ENCODE measurements around the gene RFC3. TPM values are rescaled to one million over a fixed set of nuclear protein-coding genes. Genes with fewer than 3 reads are reported as not detected.

RFC3 gene
- total and polyA plus RNA-seq, 12 donors, result 4.4 to 33.8 (median 16.6) TPM

DNA sequence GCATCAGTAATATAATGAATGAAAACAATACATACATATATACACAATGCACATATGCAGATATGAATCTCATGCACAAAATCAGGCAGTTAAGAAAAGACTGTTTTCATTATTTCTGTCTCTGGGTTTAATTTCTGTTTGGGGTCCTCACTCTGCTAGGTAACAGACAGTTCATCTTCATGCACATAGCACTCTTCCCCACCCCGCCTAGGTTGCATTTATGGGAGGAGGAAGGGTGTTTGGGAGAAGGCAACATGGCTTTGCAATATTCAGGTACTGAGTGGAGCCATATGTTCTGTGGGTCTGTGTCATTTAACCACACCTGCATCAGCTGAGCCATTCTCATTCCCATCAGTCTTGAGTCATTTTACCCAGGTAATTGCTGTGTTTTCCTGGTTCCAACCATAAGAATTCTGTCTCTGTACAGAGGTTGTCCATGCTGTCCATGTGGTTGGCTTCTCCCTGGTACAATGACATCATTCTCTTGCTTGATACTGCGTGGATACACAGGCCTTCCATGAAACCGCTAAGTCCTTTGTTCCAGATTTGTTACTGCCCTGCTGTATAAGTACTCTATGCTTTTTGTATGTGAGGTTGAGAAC, 45.3 kb downstream of the RFC3 start:
- no peak overlapping the region for H3K27ac ChIP-seq
- no peak for DNase-seq
- H3K4me3 ChIP-seq, result no peak overlapping the region
- H3K9me3 ChIP-seq (replicated peaks in 1 of 3), result no peaks in the 10 kb centered on the region
- WGBS, 4 donors, result 62 to 67% (median 64%) methylated on average over 3 of the region's 3 CpGs
- H3K27me3 ChIP-seq, result no peaks in the 10 kb centered on the region
- H3K4me1 ChIP-seq (replicated peaks in 1 of 2), result no peaks in the 10 kb centered on the region
- TF ChIP-seq, protein P1, sequence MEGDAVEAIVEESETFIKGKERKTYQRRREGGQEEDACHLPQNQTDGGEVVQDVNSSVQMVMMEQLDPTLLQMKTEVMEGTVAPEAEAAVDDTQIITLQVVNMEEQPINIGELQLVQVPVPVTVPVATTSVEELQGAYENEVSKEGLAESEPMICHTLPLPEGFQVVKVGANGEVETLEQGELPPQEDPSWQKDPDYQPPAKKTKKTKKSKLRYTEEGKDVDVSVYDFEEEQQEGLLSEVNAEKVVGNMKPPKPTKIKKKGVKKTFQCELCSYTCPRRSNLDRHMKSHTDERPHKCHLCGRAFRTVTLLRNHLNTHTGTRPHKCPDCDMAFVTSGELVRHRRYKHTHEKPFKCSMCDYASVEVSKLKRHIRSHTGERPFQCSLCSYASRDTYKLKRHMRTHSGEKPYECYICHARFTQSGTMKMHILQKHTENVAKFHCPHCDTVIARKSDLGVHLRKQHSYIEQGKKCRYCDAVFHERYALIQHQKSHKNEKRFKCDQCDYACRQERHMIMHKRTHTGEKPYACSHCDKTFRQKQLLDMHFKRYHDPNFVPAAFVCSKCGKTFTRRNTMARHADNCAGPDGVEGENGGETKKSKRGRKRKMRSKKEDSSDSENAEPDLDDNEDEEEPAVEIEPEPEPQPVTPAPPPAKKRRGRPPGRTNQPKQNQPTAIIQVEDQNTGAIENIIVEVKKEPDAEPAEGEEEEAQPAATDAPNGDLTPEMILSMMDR (IDR thresholded peaks at IDR 0.05), result no peak
- TF ChIP-seq POLR2A (IDR thresholded peaks at IDR 0.05), result no peak
- H3K36me3 ChIP-seq (replicated peaks in 1 of 2), result no peaks in the 10 kb centered on the region
- intact Hi-C loops (cut with DNase I), result no loop called here

DNA sequence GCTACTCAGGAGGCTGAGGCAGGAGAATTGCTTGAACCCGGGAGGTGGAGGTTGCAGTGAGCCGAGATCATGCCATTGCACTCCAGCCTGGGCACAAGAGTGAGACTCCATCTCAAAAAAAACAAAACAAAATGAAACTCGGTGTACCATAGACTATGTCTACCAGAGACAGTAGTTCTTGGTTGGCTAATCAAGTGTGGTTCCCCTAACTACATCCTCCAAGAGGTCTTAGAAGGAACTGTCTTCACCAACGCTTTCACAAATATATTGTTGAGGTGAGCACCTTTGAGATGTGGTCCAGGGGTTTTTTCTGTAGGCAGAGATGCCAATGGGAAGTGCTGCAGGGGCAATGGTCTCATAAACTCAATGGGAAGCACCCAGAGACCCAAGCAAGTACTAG, 48.0 kb downstream of the RFC3 start:
- peaks cover 7 to 23% of the 10 kb centered on the region in 2 donors for H3K4me1 ChIP-seq (replicated peaks in 1 of 2)
- no peaks in the 10 kb centered on the region for H3K36me3 ChIP-seq (replicated peaks in 1 of 2)
- no peaks in the 10 kb centered on the region for H3K9me3 ChIP-seq (replicated peaks in 1 of 3)
- WGBS, 4 donors, result 95 to 98% (median 97%) methylated on average over 4 of the region's 4 CpGs
- DNase-seq, result no peak
- no peak overlapping the region for H3K4me3 ChIP-seq
- no peak for TF ChIP-seq POLR2A (IDR thresholded peaks at IDR 0.05)
- TF ChIP-seq, protein P1 (IDR thresholded peaks at IDR 0.05), result no peak
- intact Hi-C loops (cut with DNase I), result no loop called here
- H3K27ac ChIP-seq, result no peak overlapping the region
- no peaks in the 10 kb centered on the region for H3K27me3 ChIP-seq

DNA sequence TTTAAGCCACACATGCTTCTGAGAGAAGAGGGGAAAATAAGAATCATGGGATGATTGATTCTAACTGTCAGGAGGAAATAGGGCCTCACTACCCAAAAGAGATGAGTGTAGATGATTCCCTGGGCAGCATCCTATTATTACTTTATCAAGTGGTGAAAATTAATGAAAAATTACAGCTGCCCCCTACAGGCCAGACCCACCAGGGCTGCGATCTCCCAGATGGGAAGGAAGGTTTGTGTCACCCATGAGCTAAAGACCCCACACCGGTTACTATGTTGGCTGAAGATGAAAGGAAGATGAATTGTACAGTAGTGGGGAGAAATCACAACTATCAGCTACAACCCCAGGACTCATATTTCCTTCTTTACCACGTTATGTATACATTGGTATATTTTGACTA, 49.5 kb downstream of the RFC3 start:
- no peak for DNase-seq
- no peak overlapping the region for H3K4me3 ChIP-seq
- no peak for TF ChIP-seq POLR2A (IDR thresholded peaks at IDR 0.05)
- TF ChIP-seq, protein P1 (IDR thresholded peaks at IDR 0.05), result no peak

DNA sequence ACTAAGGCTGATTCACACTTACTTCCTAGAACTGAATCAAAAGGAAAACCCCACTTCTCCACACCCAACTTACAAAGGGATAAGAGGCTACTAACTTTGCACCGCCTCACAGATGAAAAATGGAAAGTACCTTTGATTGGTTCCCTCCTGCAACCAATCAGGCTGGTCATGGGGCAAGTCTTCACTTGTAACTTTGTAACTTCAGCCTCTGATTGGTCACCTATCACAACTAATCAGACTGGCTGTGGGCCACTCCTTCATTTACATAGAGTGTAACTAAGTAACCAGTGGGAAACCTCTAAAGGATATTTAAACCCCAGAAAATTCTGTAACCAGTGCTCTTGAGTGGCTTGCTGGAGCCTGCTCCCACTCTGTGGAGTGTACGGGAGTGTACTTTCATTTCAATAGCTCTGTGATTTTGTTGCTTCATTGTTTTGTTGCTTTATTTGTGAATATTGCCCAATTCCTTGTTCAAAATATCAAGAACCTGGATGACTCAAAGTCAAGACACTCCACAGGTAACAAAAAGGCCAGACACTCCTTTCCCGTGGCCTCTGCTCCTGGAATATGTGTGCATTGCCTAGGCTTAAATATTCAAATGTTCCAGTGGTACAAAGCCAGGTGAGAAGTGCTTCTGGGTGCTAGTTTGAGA, 50.5 kb downstream of the RFC3 start:
- Histone ChIP-seq H3K4me3 (no peak overlapping the region), H3K27me3 (no peaks in the 10 kb centered on the region), H3K9me3 (replicated peaks in 1 of 3) (no peaks in the 10 kb centered on the region), H3K27ac (peak overlapping the region in 3 of 5 donors; percentile 26 to 68 (median 60)), H3K36me3 (replicated peaks in 1 of 2) (no peaks in the 10 kb centered on the region), H3K4me1 (replicated peaks in 1 of 2) (peaks cover 13 to 37% of the 10 kb centered on the region in 2 donors)
- WGBS, 4 donors, result 96 to 98% (median 97%) methylated on average over 3 of the region's 3 CpGs
- DNase-seq, result no peak
- TF ChIP-seq POLR2A (IDR thresholded peaks at IDR 0.05), result no peak
- intact Hi-C loops (cut with DNase I), result no loop called here

More for the DNA sequence above, 49.5 kb downstream of the RFC3 start:
- H3K27ac ChIP-seq, result no peak overlapping the region
- intact Hi-C loops (cut with DNase I), result no loop called here
- H3K27me3 ChIP-seq, result no peaks in the 10 kb centered on the region
- peaks cover 13 to 37% of the 10 kb centered on the region in 2 donors for H3K4me1 ChIP-seq (replicated peaks in 1 of 2)
- H3K9me3 ChIP-seq (replicated peaks in 1 of 3), result no peaks in the 10 kb centered on the region
- H3K36me3 ChIP-seq (replicated peaks in 1 of 2), result no peaks in the 10 kb centered on the region
- WGBS, 4 donors, result 89 to 97% (median 96%) methylated on average over 3 of the region's 3 CpGs

DNA sequence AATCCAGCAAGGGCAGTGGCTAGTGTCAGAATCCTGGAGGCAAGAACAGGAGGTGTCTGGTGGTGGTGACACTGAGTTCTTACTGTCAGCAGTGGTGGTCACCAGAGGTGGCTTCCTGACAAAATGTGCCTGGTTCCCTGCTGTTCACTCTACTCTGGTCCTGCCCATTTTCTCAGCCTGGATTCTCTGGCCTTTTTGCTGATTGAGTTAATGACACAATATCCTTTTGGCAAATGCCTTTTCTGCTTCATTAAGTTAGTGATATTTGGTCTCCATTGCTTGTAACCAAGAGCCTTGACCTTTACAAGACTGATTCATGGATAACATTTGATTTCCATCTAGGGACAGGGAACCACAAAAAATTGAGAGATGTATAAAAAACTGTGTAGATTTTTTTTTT, 51.1 kb downstream of the RFC3 start:
- no peaks in the 10 kb centered on the region for H3K36me3 ChIP-seq (replicated peaks in 1 of 2)
- no peak for TF ChIP-seq POLR2A (IDR thresholded peaks at IDR 0.05)
- TF ChIP-seq, protein P1 (IDR thresholded peaks at IDR 0.05), result no peak
- intact Hi-C loops (cut with DNase I), result no loop called here
- H3K9me3 ChIP-seq (replicated peaks in 1 of 3), result no peaks in the 10 kb centered on the region
- peaks cover 13 to 37% of the 10 kb centered on the region in 2 donors for H3K4me1 ChIP-seq (replicated peaks in 1 of 2)
- H3K27me3 ChIP-seq, result no peaks in the 10 kb centered on the region
- H3K4me3 ChIP-seq, result no peak overlapping the region
- H3K27ac ChIP-seq, result peak overlapping the region in 3 of 5 donors; percentile 26 to 68 (median 60)
- no peak for DNase-seq

Data from adrenal gland (tissue), 12 donors.